GM19240 (cell line): ENCODE results near the gene HMGCS2.

Experiments
- DNase-seq: peaks from one replicate; pipeline ENCODE4 v3.0.0; 2011; ENCODE audit warnings: low spot score; ENCODE audit not compliant: insufficient read length

The HMGCS2 gene

GRCh38 chr1:119701659-119702058, 67.0 kb downstream of the HMGCS2 start:
- DNase-seq: no peak

- DNase-seq: no peak
Observed at GRCh38 chr1:119700326-119700725, 68.4 kb downstream of the HMGCS2 start.
